Myocyte (in vitro differentiated cells): ENCODE measurements around the gene ARMC12. TPM values are rescaled to one million over a fixed set of nuclear protein-coding genes. Genes with fewer than 3 reads are reported as not detected.

Experiments
- total RNA-seq: library from RNA; depleted of rRNA; stranded (reverse); fragments of >200 nt; gene quantifications from 2 replicates; pipeline ENCODE4 v1.2.3, GENCODE V29; 2014

Gene ARMC12
- total RNA-seq, 1 donor from 2014 or later, result 0.37 TPM

Other genes starting within 250 kb of the ARMC12 start
- 25.5 and 33.2 TPM in 2 replicates for gene TEAD3, start 240.0 kb upstream of the ARMC12 start, total RNA-seq
- 0.05 and 0.10 TPM in 2 replicates for gene TULP1, start 224.1 kb upstream of the ARMC12 start, total RNA-seq
- gene FKBP5, start 48.1 kb upstream of the ARMC12 start, total RNA-seq, result 10.3 and 13.4 TPM in 2 replicates
- gene CLPSL2, start 39.6 kb downstream of the ARMC12 start, total RNA-seq, result not detected in 2 replicates
- gene CLPSL1, start 44.0 kb downstream of the ARMC12 start, total RNA-seq, result not detected in 2 replicates
- not detected in 2 replicates for gene CLPS, start 60.3 kb downstream of the ARMC12 start, total RNA-seq
- not detected in 2 replicates for gene LHFPL5, start 68.3 kb downstream of the ARMC12 start, total RNA-seq
- gene SRPK1, start 184.1 kb downstream of the ARMC12 start, total RNA-seq, result 22.5 and 23.3 TPM in 2 replicates